ENCODE measurements around the gene ZFAND4. TPM values are rescaled to one million over a fixed set of nuclear protein-coding genes. Genes with fewer than 3 reads are reported as not detected.
"Not testable (repeated sequence)": the region's sequence is repeated elsewhere in the genome, so short reads cannot be mapped to it uniquely, and the experiment has no call there.

ZFAND4 gene
- total RNA-seq, 1 donor from 2014 or later: 5.0 TPM

- no peak for ATAC-seq
These were observed 83.6 kb downstream of the ZFAND4 start for GRCh38 chr10:45589009-45589408.

GRCh38 chr10:45586028-45586824 lies 86.3 kb downstream of the ZFAND4 start:
- no peak for ATAC-seq

GRCh38 chr10:45585131-45585530 lies 87.4 kb downstream of the ZFAND4 start:
- ATAC-seq: no peak

- ATAC-seq: no peak
These were observed 90.2 kb downstream of the ZFAND4 start for GRCh38 chr10:45582386-45582781.

- no peak for ATAC-seq
These were observed 90.8 kb downstream of the ZFAND4 start for GRCh38 chr10:45581582-45582385.

GRCh38 chr10:45581216-45581549 lies 91.4 kb downstream of the ZFAND4 start:
- ATAC-seq: peak; percentile 17

- ATAC-seq: peak; percentile 13
These were observed 92.0 kb downstream of the ZFAND4 start for GRCh38 chr10:45580371-45581215.

GRCh38 chr10:45578384-45578971 lies 94.1 kb downstream of the ZFAND4 start:
- ATAC-seq: no peak

- ATAC-seq: no peak
These were observed 96.5 kb downstream of the ZFAND4 start for GRCh38 chr10:45575966-45576597.

- ATAC-seq: not testable (repeated sequence)
These were observed 97.4 kb downstream of the ZFAND4 start for GRCh38 chr10:45575032-45575761.

GRCh38 chr10:45569471-45569870 lies 103.1 kb downstream of the ZFAND4 start:
- no peak for ATAC-seq

GRCh38 chr10:45566415-45566814 lies 106.2 kb downstream of the ZFAND4 start:
- ATAC-seq: no peak

Other genes starting within 250 kb of the ZFAND4 start
- gene WASHC2C, start 54.5 kb upstream of the ZFAND4 start, total RNA-seq: 17.9 TPM
- gene AGAP4, start 174.7 kb upstream of the ZFAND4 start, total RNA-seq: 8.1 TPM